Measurements from ENCODE around the gene SLC11A2. TPM values are rescaled to one million over a fixed set of nuclear protein-coding genes. Genes with fewer than 3 reads are reported as not detected.
A peak's percentile ranks its signal among the peaks of the same experiment; 100 is the strongest.

Gene SLC11A2
- polyA plus RNA-seq, 1 of the 3 experiments (the other 2 are of a cell fraction), result 27.7 TPM

DNA sequence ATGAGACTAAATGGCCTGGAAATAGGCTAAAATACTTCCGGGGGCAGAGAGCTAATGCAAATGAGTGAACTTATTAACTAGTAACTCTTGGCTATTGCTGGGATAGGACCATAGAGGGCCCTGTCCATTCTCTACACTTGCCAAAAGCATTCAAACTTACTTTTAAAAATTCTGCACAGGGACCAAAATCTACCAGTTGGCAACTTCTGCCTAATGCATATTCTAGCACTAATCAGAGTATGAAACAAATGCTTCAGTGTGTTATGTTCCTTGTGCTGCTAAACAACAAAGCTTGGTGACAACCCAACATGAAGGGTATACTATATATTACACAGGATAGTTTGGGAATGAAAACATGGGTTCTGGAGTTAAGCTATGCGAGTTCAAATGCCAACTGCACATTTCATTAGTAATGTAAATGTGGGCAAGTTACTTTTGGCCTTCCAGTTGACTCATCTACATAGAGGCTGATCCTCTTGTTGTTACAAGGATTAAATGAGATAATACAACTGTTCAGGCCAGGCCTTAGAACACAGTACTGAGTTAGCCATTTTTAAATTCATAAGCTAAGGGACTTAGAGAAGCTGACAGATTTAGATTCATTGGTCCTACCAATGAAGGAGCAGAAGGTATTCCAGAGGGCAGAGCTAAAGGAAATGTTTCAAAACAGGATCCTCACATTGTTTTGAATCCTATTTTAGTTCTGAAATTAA is 41.4 kb downstream of the SLC11A2 start:
- Histone ChIP-seq H3F3A (replicated peaks; ENCODE audit: insufficient read depth) (peaks cover 24% of the 10 kb centered on the region), H3K9ac (peak overlapping the region; percentile 1; the same call in 1 of the 2 replicates), H3K36me3 (replicated peaks in 1 of 2; ENCODE audit: control insufficient read depth in 1 of 2, insufficient read depth in 2 of 2, low read length in 1 of 2) (peaks cover 16 to 36% of the 10 kb centered on the region in 2 experiments), H3K27ac (ENCODE audit: low read depth in 2 of 2, low read length in 1 of 2) (peak overlapping the region in 1 of 2 experiments; percentile 81; a peak in 2 of 4 replicates), H3K27me3 (ENCODE audit: insufficient read depth) (no peaks in the 10 kb centered on the region), H3K9me2 (no peaks in the 10 kb centered on the region), H3K4me1 (ENCODE audit: control insufficient read depth in 1 of 2, insufficient read depth in 2 of 2, low read depth in 1 of 2, low read length in 1 of 2) (peaks cover 2 to 11% of the 10 kb centered on the region in 2 experiments; a peak in 1 of 4 replicates), H2AFZ (ENCODE audit: low read depth) (no peak overlapping the region), H3K4me3 (ENCODE audit: low read depth in 2 of 2, low read length in 1 of 2) (no peak overlapping the region), H3K4me2 (peak overlapping the region; percentile 12; the same call in 1 of the 2 replicates), H4K20me1 (ENCODE audit: insufficient read depth) (no peaks in the 10 kb centered on the region), H3K79me2 (ENCODE audit: insufficient read depth) (no peaks in the 10 kb centered on the region), H3K9me3 (no peaks in the 10 kb centered on the region)
- TF ChIP-seq RCOR1 (IDR thresholded peaks at IDR 0.05; ENCODE audit: low read length) (no peak), GATA2 (CRISPR knock-in tag; IDR thresholded peaks at IDR 0.05) (no peak), SMC3 (IDR thresholded peaks at IDR 0.05; ENCODE audit: low read depth, low read length) (no peak), MXI1 (IDR thresholded peaks at IDR 0.05; ENCODE audit: low read depth, low read length) (no peak), ELF1 (IDR thresholded peaks at IDR 0.05) (no peak), RFX5 (IDR thresholded peaks at IDR 0.05; ENCODE audit: low read length) (no peak), MEF2A (IDR thresholded peaks at IDR 0.05; ENCODE audit: borderline replicate concordance, low read depth) (no peak), RXRA (IDR thresholded peaks at IDR 0.05; ENCODE audit: borderline replicate concordance, low read depth) (no peak), TCF12 (IDR thresholded peaks at IDR 0.05) (no peak), TEAD4 (IDR thresholded peaks at IDR 0.05; ENCODE audit: borderline replicate concordance, insufficient read depth) (no peak), POLR2AphosphoS5 (IDR thresholded peaks at IDR 0.05; ENCODE audit: low read depth, low read length) (no peak)
- TF ChIP-seq, protein P1, sequence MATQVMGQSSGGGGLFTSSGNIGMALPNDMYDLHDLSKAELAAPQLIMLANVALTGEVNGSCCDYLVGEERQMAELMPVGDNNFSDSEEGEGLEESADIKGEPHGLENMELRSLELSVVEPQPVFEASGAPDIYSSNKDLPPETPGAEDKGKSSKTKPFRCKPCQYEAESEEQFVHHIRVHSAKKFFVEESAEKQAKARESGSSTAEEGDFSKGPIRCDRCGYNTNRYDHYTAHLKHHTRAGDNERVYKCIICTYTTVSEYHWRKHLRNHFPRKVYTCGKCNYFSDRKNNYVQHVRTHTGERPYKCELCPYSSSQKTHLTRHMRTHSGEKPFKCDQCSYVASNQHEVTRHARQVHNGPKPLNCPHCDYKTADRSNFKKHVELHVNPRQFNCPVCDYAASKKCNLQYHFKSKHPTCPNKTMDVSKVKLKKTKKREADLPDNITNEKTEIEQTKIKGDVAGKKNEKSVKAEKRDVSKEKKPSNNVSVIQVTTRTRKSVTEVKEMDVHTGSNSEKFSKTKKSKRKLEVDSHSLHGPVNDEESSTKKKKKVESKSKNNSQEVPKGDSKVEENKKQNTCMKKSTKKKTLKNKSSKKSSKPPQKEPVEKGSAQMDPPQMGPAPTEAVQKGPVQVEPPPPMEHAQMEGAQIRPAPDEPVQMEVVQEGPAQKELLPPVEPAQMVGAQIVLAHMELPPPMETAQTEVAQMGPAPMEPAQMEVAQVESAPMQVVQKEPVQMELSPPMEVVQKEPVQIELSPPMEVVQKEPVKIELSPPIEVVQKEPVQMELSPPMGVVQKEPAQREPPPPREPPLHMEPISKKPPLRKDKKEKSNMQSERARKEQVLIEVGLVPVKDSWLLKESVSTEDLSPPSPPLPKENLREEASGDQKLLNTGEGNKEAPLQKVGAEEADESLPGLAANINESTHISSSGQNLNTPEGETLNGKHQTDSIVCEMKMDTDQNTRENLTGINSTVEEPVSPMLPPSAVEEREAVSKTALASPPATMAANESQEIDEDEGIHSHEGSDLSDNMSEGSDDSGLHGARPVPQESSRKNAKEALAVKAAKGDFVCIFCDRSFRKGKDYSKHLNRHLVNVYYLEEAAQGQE (IDR thresholded peaks at IDR 0.05; ENCODE audit: low read depth, low read length), result no peak
- TF ChIP-seq, protein P2, sequence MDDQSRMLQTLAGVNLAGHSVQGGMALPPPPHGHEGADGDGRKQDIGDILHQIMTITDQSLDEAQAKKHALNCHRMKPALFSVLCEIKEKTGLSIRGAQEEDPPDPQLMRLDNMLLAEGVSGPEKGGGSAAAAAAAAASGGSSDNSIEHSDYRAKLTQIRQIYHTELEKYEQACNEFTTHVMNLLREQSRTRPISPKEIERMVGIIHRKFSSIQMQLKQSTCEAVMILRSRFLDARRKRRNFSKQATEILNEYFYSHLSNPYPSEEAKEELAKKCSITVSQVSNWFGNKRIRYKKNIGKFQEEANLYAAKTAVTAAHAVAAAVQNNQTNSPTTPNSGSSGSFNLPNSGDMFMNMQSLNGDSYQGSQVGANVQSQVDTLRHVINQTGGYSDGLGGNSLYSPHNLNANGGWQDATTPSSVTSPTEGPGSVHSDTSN (IDR thresholded peaks at IDR 0.05), result no peak
- TF ChIP-seq, protein P3, sequence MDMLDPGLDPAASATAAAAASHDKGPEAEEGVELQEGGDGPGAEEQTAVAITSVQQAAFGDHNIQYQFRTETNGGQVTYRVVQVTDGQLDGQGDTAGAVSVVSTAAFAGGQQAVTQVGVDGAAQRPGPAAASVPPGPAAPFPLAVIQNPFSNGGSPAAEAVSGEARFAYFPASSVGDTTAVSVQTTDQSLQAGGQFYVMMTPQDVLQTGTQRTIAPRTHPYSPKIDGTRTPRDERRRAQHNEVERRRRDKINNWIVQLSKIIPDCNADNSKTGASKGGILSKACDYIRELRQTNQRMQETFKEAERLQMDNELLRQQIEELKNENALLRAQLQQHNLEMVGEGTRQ (IDR thresholded peaks at IDR 0.05; ENCODE audit: borderline replicate concordance, low read depth, low read length), result no peak
- 47% methylated on average over 2 of the region's 2 CpGs for WGBS (ENCODE audit: low lambda C conversion rate)
- ChIA-PET CTCF (interaction anchor here (1.1 to 9.9 kb wide), 8 partner anchors 16 to 357 kb away, joined by 3 to 186 read pairs (median 4); no protein-coding TSS in a partner anchor), POLR2A (no interaction called here)
- DNase-seq, result no peak
